Panc1 (cell line): ENCODE measurements around the gene NTNG1. TPM values are rescaled to one million over a fixed set of nuclear protein-coding genes. Genes with fewer than 3 reads are reported as not detected.

Experiments used
- ATAC-seq: fragments of 200-7000 bp; cut with Tn5 transposase; 2 replicates; pipeline ENCODE4 v1.9.1; 2020; ENCODE audit warnings: mild to moderate bottlenecking, moderate library complexity
- BruUV-seq: library from RNA; stranded (reverse); fragments of 400-500 nt; replicated peaks from 2 replicates; lab custom pipeline; 2021; lab: Mats Ljungman, UMichigan
- CTCF ChIA-PET: fragments of 300-600 bp; sonication (Branson Sonifier 250); formaldehyde crosslinking; loops from one replicate; lab custom pipeline; 2022; ENCODE audit warnings: antibody characterized with exemption; lab: Charles Lee
- POLR2A ChIA-PET: fragments of 300-600 bp; sonication (Branson Sonifier 250); formaldehyde crosslinking; loops from one replicate; lab custom pipeline; 2022; ENCODE audit warnings: antibody characterized with exemption; lab: Charles Lee
- DNase-seq: peaks from one replicate; pipeline ENCODE4 v3.0.0-alpha.2; 2010; ENCODE audit warnings: low read depth, low spot score
- H3K27ac ChIP-seq: 2 replicates; pipeline ENCODE4 v1.5.1; 2011; ENCODE audit warnings: mild to moderate bottlenecking, low read length, inconsistent platforms
- H3K27me3 ChIP-seq: fragments of 200-500 bp; sonication (Bioruptor generic); 2 replicates; pipeline ENCODE4 v1.6.0; 2014; ENCODE audit warnings: low read length, inconsistent platforms; ENCODE audit not compliant: control insufficient read depth, insufficient read depth
- H3K36me3 ChIP-seq: fragments of 200-500 bp; sonication (Bioruptor generic); 2 replicates; pipeline ENCODE4 v1.5.1; 2014; ENCODE audit warnings: inconsistent platforms, mild to moderate bottlenecking, low read length, moderate library complexity; ENCODE audit not compliant: control insufficient read depth, insufficient read depth
- H3K4me1 ChIP-seq: 2 replicates; pipeline ENCODE4 v1.5.1; 2011; ENCODE audit warnings: inconsistent platforms, mild to moderate bottlenecking, low read length, moderate library complexity; ENCODE audit not compliant: control insufficient read depth, insufficient read depth
- H3K4me3 ChIP-seq, 2 experiments: 2 replicates each; pipeline ENCODE4 v1.5.1; 2011 to 2012; ENCODE audit warnings: low read depth in 2 of 2, low read length in 2 of 2, mild to moderate bottlenecking in 2 of 2, inconsistent platforms in 1 of 2, moderate library complexity in 1 of 2
- H3K9me3 ChIP-seq: fragments of 200-500 bp; sonication (Bioruptor generic); 2 replicates; pipeline ENCODE4 v1.5.1; 2014; ENCODE audit warnings: low read depth, mild to moderate bottlenecking, inconsistent platforms, low read length, moderate library complexity; ENCODE audit not compliant: control insufficient read depth, insufficient read depth
- POLR2AphosphoS5 ChIP-seq: IDR thresholded peaks from 2 replicates; pipeline ENCODE4 v1.6.1; 2012; ENCODE audit warnings: mild to moderate bottlenecking, low read depth, low read length, moderate library complexity
- SIN3A ChIP-seq: IDR thresholded peaks from 2 replicates; pipeline ENCODE4 v1.6.1; 2012; ENCODE audit warnings: low read depth, mild to moderate bottlenecking, low read length, moderate library complexity, borderline replicate concordance; ENCODE audit not compliant: insufficient read depth
- TCF7L2 ChIP-seq: IDR thresholded peaks from 2 replicates; pipeline ENCODE4 v1.6.1; 2011; ENCODE audit warnings: mild to moderate bottlenecking, low read depth, low read length, inconsistent platforms
- in situ Hi-C: cut with HindIII; loops from 2 replicates; pipeline ENCODE4 v1.10.0; 2016; ENCODE audit warnings: low sequenced_read_pairs, low pct_unique_long_range_greater_than_20kb
- intact Hi-C: fragments of 100-400 bp; cut with micrococcal nuclease; formaldehyde crosslinking; loops from one replicate; pipeline ENCODE4 v1.10.0; 2022; ENCODE audit not compliant: unreplicated experiment
- total RNA-seq: library from RNA; stranded (reverse); gene quantifications from one replicate; pipeline ENCODE4 v1.2.1, GENCODE V29; 2021; ENCODE audit not compliant: unreplicated experiment
- TF ChIP-seq, protein P1 (sequence below): fragments of 450-650 bp; IDR thresholded peaks from 2 replicates; pipeline ENCODE4 v1.5.1; 2017; ENCODE audit warnings: mild to moderate bottlenecking
- TF ChIP-seq, protein P2 (sequence below), 2 experiments: IDR thresholded peaks; 2 replicates each; pipeline ENCODE4 v1.6.1; 2011 to 2012; ENCODE audit warnings: low read depth in 2 of 2, control low read depth in 1 of 2, low read length in 1 of 2, mild to moderate bottlenecking in 1 of 2, moderate library complexity in 1 of 2; ENCODE audit not compliant: insufficient read depth in 1 of 2

The NTNG1 gene
- total RNA-seq, 1 experiment from 2014 or later = 0.13 TPM

DNA sequence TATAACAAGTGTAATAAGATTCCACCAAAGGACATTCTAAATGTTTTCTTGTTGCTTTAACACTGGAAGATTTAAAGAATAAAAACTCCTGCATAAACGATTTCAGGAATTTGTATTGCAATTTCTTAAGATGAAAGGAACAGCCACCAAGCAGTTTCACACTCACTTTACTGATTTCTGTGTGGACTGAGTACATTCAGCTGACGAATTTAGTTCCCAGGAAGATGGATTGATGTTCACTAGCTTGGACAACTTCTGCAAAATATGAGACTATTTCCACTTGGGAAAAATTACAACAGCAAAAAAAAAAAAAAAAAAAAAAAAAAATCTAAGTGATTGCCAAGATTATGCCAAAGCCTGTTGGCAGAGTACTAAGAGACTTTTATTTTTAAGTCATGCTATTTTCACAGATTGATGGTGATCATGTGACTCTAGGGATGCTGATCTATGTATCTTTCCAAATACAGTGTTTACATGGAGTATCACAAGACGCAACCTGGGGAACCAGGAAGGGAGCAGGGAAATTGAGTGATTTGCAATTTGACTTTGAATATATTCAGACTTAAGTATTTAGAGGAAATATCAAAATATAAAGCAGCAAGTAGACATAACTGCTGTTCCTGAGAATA, 341.0 kb downstream of the NTNG1 start:
- intact Hi-C loops = no loop called here
- no peaks in the 10 kb centered on the region for H3K36me3 ChIP-seq
- H3K9me3 ChIP-seq = no peaks in the 10 kb centered on the region
- no peak overlapping the region for H3K27ac ChIP-seq
- DNase-seq (no peak), ATAC-seq (no peak)
- H3K27me3 ChIP-seq = no peaks in the 10 kb centered on the region
- BruUV-seq = no TSS peak
- no peaks in the 10 kb centered on the region for H3K4me1 ChIP-seq
- CTCF ChIA-PET = no interaction called here
- H3K4me3 ChIP-seq = no peak overlapping the region
- POLR2A ChIA-PET = no interaction called here
- TF ChIP-seq TCF7L2 (no peak), SIN3A (no peak), POLR2AphosphoS5 (no peak)
- TF ChIP-seq, protein P1, sequence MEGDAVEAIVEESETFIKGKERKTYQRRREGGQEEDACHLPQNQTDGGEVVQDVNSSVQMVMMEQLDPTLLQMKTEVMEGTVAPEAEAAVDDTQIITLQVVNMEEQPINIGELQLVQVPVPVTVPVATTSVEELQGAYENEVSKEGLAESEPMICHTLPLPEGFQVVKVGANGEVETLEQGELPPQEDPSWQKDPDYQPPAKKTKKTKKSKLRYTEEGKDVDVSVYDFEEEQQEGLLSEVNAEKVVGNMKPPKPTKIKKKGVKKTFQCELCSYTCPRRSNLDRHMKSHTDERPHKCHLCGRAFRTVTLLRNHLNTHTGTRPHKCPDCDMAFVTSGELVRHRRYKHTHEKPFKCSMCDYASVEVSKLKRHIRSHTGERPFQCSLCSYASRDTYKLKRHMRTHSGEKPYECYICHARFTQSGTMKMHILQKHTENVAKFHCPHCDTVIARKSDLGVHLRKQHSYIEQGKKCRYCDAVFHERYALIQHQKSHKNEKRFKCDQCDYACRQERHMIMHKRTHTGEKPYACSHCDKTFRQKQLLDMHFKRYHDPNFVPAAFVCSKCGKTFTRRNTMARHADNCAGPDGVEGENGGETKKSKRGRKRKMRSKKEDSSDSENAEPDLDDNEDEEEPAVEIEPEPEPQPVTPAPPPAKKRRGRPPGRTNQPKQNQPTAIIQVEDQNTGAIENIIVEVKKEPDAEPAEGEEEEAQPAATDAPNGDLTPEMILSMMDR = no peak
- TF ChIP-seq, protein P2, sequence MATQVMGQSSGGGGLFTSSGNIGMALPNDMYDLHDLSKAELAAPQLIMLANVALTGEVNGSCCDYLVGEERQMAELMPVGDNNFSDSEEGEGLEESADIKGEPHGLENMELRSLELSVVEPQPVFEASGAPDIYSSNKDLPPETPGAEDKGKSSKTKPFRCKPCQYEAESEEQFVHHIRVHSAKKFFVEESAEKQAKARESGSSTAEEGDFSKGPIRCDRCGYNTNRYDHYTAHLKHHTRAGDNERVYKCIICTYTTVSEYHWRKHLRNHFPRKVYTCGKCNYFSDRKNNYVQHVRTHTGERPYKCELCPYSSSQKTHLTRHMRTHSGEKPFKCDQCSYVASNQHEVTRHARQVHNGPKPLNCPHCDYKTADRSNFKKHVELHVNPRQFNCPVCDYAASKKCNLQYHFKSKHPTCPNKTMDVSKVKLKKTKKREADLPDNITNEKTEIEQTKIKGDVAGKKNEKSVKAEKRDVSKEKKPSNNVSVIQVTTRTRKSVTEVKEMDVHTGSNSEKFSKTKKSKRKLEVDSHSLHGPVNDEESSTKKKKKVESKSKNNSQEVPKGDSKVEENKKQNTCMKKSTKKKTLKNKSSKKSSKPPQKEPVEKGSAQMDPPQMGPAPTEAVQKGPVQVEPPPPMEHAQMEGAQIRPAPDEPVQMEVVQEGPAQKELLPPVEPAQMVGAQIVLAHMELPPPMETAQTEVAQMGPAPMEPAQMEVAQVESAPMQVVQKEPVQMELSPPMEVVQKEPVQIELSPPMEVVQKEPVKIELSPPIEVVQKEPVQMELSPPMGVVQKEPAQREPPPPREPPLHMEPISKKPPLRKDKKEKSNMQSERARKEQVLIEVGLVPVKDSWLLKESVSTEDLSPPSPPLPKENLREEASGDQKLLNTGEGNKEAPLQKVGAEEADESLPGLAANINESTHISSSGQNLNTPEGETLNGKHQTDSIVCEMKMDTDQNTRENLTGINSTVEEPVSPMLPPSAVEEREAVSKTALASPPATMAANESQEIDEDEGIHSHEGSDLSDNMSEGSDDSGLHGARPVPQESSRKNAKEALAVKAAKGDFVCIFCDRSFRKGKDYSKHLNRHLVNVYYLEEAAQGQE (IDR thresholded peaks at IDR 0.05; ENCODE audit: insufficient read depth in 1 of 2, low read depth in 2 of 2, low read length in 1 of 2) = no peak
- in situ Hi-C loops = no loop called here

DNA sequence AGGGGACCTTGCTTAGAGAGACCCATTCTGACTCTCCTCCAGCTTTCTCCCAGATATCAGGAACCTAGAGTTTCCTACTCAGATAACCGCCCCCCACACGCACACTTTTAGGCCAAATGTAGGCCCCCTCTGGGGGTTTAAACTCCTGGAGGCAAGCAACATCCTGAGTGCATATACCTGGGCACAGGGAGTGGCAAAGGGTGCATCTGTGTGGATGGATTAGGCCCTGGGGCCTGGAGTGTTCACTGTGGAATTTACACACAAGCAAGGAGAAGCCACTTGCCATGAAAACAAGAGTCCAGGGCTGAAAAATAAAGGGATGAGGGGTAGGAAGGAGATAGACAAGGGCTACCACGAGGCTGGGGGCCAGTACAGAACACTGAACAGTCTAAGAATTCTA, 343.1 kb downstream of the NTNG1 start:
- ATAC-seq (no peak), DNase-seq (no peak)
- intact Hi-C loops = no loop called here
- Histone ChIP-seq H3K27me3 (no peaks in the 10 kb centered on the region), H3K9me3 (no peaks in the 10 kb centered on the region), H3K36me3 (no peaks in the 10 kb centered on the region), H3K4me1 (no peaks in the 10 kb centered on the region), H3K27ac (no peak overlapping the region), H3K4me3 (no peak overlapping the region)
- in situ Hi-C loops = no loop called here
- CTCF ChIA-PET = no interaction called here
- BruUV-seq = no TSS peak
- no peak for TF ChIP-seq SIN3A
- no peak for TF ChIP-seq TCF7L2
- TF ChIP-seq, protein P1 = no peak
- TF ChIP-seq, protein P2 (IDR thresholded peaks at IDR 0.05; ENCODE audit: insufficient read depth in 1 of 2, low read depth in 2 of 2, low read length in 1 of 2) = no peak
- no peak for TF ChIP-seq POLR2AphosphoS5
- POLR2A ChIA-PET = no interaction called here
